ENCODE measurements around the gene SLC39A6.

GRCh38 chr18:36127836-36128529 is 1.2 kb downstream of the SLC39A6 start:
- TF ChIP-seq EP300 (IDR thresholded peaks at IDR 0.05) (no peak), POLR2A (IDR thresholded peaks at IDR 0.05) (no peak), CTCF (IDR thresholded peaks at IDR 0.05) (no peak)
